IPS-NIHi7 (cell line): ENCODE data around the gene RFWD3.

ENCODE experiments used
- DNase-seq: peaks from one replicate; pipeline ENCODE4 v3.0.0; 2012; ENCODE audit warnings: mixed read lengths; ENCODE audit errors: extremely low spot score

RFWD3 gene

DNA sequence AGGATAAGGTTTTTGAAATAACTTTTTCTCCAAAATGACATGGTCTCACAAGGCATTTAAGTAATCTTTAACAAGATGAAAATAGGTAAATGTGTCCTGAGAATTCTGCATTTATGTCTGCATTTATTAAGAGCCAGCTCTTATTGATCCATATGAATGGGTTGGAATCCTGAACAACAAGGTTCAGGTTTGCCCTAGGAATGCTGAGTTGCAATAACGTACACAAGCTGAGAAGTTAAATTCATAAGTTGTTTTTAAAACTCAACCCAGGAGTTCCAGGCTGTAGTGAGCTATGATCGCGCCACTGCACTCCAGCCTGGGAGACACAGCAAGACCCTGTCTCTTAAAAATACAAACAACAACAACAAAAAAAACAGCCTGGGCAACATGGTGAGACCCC, 87.8 kb downstream of the RFWD3 start:
- DNase-seq: no peak

DNA sequence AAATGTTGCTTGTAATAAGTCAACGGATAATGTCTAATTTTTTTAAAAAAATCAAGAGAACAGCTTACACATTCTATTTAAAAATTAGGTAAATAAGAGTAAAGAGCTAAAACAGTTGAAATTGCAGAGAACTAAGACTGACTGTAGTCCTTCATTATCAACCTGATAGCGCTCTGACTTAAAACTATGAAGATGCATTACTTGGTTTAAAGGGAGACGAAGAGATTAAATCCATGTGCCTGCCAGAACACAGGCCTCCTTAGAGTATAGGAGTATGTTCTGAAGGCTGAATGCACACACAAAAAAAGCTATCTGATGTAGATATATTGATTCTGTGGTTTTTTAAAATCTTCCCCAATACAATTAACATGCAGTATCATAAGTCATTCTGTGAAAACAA, 88.2 kb downstream of the RFWD3 start:
- DNase-seq: no peak

DNA sequence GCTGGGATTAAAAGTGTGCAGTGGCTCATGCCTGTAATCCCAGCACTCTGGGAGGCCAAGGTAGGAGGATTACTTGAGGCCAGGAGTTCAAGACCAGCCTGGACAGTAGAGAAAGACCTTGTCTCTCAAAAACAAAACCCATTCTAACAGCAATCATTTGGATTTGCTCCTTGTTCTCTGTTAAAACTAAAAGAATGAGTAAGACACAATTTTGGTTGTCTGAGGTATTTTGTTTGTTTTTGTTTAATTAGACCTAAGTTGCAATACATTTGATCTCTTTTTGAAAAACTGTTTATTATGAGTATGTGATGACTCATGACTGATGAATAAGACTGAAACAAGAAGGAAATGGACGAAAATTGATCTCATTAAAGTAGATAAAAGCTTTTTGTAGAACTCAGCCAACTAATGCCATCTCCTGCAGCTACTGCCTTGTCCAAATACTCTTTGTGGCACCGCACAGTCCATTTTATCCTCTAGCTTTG, 88.8 kb downstream of the RFWD3 start:
- no peak for DNase-seq

- DNase-seq: no peak
Measured at GRCh38 chr16:74575807-74576643, 90.7 kb downstream of the RFWD3 start.

GRCh38 chr16:74575175-74575806, 91.4 kb downstream of the RFWD3 start:
- no peak for DNase-seq

GRCh38 chr16:74574146-74574545, 92.5 kb downstream of the RFWD3 start:
- DNase-seq: no peak

- no peak for DNase-seq
Measured at GRCh38 chr16:74573622-74574021, 93.1 kb downstream of the RFWD3 start.
